Endothelial cell of umbilical vein (primary cell): Measurements from ENCODE around the gene ATN1.

Experiments used
- EZH2 ChIP-seq: IDR thresholded peaks from 2 replicates; pipeline ENCODE4 v1.6.1; 2012; ENCODE audit warnings: borderline replicate concordance, low read depth, mild to moderate bottlenecking, moderate library complexity, low read length, inconsistent platforms; ENCODE audit not compliant: severe bottlenecking
- FOS ChIP-seq: IDR thresholded peaks from 2 replicates; pipeline ENCODE4 v1.6.1; 2011; ENCODE audit warnings: mild to moderate bottlenecking, low read length, moderate library complexity, borderline replicate concordance; ENCODE audit not compliant: insufficient read depth
- JUN ChIP-seq: IDR thresholded peaks from 2 replicates; pipeline ENCODE4 v1.6.1; 2011; ENCODE audit warnings: borderline replicate concordance, low read depth; ENCODE audit not compliant: insufficient read length, insufficient read depth
- MYC ChIP-seq: IDR thresholded peaks from one replicate; pipeline ENCODE4 v1.6.1; 2011; ENCODE audit warnings: mild to moderate bottlenecking, low read depth, low read length
- POLR2A ChIP-seq: IDR thresholded peaks from 2 replicates; pipeline ENCODE4 v1.6.1; 2012; ENCODE audit warnings: low read depth, mild to moderate bottlenecking, control low read depth, low read length
- POLR2AphosphoS5 ChIP-seq: IDR thresholded peaks from 2 replicates; pipeline ENCODE4 v1.6.1; 2012; ENCODE audit warnings: low read depth, mild to moderate bottlenecking, control low read depth, low read length, moderate library complexity; ENCODE audit not compliant: insufficient read depth
- TF ChIP-seq, protein P1 (sequence below): IDR thresholded peaks from 2 replicates; pipeline ENCODE4 v1.6.1; 2011; ENCODE audit not compliant: insufficient read depth, insufficient read length
- TF ChIP-seq, protein P2 (sequence below), 2 donors: IDR thresholded peaks; 1 replicate in 1 of 2; 2 replicates in 1 of 2; pipeline ENCODE4 v1.5.1; 2011; ENCODE audit warnings: low read length in 2 of 2, mild to moderate bottlenecking in 2 of 2, moderate library complexity in 2 of 2, control low read depth in 1 of 2, inconsistent platforms in 1 of 2, low read depth in 1 of 2; ENCODE audit not compliant: insufficient read depth in 1 of 2; ENCODE audit errors: extremely low read depth in 1 of 2

DNA sequence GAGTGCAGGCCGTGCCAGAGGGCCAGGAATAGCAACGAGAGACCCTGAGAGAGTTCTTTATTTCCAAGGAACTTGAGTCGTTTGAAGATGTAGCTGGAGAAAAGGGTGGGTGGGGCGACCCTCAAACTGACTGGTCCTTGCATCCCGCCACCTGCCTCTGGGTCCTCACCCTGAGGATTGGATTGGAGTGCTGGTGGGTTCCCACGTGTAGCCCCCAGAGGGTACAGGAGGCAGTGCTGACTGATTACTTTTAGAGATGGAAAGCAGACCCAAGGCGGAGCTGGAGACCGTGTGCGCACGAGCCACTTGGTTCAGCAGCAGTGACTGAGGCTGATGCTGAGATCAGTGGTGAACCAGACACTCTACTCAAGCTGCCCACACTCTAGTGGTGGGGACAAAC lies 49.9 kb downstream of the ATN1 start:
- TF ChIP-seq, protein P1, sequence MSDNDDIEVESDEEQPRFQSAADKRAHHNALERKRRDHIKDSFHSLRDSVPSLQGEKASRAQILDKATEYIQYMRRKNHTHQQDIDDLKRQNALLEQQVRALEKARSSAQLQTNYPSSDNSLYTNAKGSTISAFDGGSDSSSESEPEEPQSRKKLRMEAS, result no peak
- TF ChIP-seq POLR2AphosphoS5 (no peak), EZH2 (no peak), POLR2A (no peak), MYC (no peak), FOS (no peak), JUN (no peak)
- TF ChIP-seq, protein P2, sequence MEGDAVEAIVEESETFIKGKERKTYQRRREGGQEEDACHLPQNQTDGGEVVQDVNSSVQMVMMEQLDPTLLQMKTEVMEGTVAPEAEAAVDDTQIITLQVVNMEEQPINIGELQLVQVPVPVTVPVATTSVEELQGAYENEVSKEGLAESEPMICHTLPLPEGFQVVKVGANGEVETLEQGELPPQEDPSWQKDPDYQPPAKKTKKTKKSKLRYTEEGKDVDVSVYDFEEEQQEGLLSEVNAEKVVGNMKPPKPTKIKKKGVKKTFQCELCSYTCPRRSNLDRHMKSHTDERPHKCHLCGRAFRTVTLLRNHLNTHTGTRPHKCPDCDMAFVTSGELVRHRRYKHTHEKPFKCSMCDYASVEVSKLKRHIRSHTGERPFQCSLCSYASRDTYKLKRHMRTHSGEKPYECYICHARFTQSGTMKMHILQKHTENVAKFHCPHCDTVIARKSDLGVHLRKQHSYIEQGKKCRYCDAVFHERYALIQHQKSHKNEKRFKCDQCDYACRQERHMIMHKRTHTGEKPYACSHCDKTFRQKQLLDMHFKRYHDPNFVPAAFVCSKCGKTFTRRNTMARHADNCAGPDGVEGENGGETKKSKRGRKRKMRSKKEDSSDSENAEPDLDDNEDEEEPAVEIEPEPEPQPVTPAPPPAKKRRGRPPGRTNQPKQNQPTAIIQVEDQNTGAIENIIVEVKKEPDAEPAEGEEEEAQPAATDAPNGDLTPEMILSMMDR (IDR thresholded peaks at IDR 0.05; ENCODE audit: extremely low read depth in 1 of 2, insufficient read depth in 1 of 2, low read depth in 1 of 2, low read length in 2 of 2), result no peak
